Progenitor cell of endocrine pancreas (in vitro differentiated cells): ENCODE results near the gene RGS1. TPM values are rescaled to one million over a fixed set of nuclear protein-coding genes. Genes with fewer than 3 reads are reported as not detected.

Experiments used
- DNase-seq: peaks from one replicate; pipeline ENCODE4 v3.0.0; 2021; ENCODE audit warnings: low spot score; ENCODE audit not compliant: unreplicated experiment
- H3K27ac Mint-ChIP-seq: 2 replicates; pipeline ENCODE4 v1.8.0; 2021; ENCODE audit warnings: mild to moderate bottlenecking, moderate library complexity, mixed read lengths
- H3K27me3 Mint-ChIP-seq: 2 replicates; pipeline ENCODE4 v1.8.0; 2021; ENCODE audit warnings: mixed read lengths
- H3K36me3 Mint-ChIP-seq: 2 replicates; pipeline ENCODE4 v1.8.0; 2022; ENCODE audit warnings: mixed read lengths; ENCODE audit not compliant: insufficient read depth
- H3K4me1 Mint-ChIP-seq: 2 replicates; pipeline ENCODE4 v1.8.0; 2021; ENCODE audit warnings: low read depth, mixed read lengths
- H3K4me3 Mint-ChIP-seq: 2 replicates; pipeline ENCODE4 v1.8.0; 2021; ENCODE audit warnings: low read depth, mild to moderate bottlenecking, moderate library complexity, mixed read lengths
- H3K9me3 Mint-ChIP-seq: 2 replicates; pipeline ENCODE4 v1.8.0; 2021; ENCODE audit warnings: low read depth, mixed read lengths
- total RNA-seq: library from RNA; stranded (reverse); gene quantifications from 2 replicates; pipeline ENCODE4 v1.2.1, GENCODE V29; 2021
- TF ChIP-seq, protein P1 (sequence below): fragments of 200-600 bp; sonication (generic); IDR thresholded peaks from one replicate; pipeline ENCODE4 v1.5.0; 2021; ENCODE audit warnings: antibody characterized with exemption, mild to moderate bottlenecking; ENCODE audit not compliant: unreplicated experiment

Gene RGS1
- total RNA-seq, 1 donor from 2014 or later = 0.26 TPM

DNA sequence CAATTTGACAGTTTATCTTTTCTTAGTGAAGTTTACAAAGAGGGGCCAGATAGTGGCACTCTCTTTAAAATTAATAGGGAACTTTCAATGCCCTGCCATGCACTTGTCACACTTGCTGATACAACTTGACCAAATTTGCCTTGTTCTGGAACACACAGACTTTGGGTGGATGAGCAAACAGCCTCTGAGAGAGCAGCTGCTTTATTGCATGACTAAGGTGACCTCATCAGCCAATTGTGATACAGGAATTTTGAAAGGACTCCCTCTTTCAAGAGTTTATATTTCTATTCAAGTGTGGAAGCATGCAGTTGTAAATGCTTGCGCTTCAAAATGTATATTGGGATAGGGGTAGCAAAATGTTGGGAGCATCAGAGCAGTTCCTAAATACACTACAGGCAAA is 2.1 kb upstream of the RGS1 start:
- no peak for DNase-seq
- H3K27ac Mint-ChIP-seq = no peak overlapping the region
- H3K36me3 Mint-ChIP-seq = peaks cover 5% of the 10 kb centered on the region
- H3K27me3 Mint-ChIP-seq = no peaks in the 10 kb centered on the region
- H3K4me1 Mint-ChIP-seq = peaks cover 10% of the 10 kb centered on the region
- H3K4me3 Mint-ChIP-seq = no peak overlapping the region
- TF ChIP-seq, protein P1, sequence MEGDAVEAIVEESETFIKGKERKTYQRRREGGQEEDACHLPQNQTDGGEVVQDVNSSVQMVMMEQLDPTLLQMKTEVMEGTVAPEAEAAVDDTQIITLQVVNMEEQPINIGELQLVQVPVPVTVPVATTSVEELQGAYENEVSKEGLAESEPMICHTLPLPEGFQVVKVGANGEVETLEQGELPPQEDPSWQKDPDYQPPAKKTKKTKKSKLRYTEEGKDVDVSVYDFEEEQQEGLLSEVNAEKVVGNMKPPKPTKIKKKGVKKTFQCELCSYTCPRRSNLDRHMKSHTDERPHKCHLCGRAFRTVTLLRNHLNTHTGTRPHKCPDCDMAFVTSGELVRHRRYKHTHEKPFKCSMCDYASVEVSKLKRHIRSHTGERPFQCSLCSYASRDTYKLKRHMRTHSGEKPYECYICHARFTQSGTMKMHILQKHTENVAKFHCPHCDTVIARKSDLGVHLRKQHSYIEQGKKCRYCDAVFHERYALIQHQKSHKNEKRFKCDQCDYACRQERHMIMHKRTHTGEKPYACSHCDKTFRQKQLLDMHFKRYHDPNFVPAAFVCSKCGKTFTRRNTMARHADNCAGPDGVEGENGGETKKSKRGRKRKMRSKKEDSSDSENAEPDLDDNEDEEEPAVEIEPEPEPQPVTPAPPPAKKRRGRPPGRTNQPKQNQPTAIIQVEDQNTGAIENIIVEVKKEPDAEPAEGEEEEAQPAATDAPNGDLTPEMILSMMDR = no peak
- peaks cover 15% of the 10 kb centered on the region for H3K9me3 Mint-ChIP-seq

DNA sequence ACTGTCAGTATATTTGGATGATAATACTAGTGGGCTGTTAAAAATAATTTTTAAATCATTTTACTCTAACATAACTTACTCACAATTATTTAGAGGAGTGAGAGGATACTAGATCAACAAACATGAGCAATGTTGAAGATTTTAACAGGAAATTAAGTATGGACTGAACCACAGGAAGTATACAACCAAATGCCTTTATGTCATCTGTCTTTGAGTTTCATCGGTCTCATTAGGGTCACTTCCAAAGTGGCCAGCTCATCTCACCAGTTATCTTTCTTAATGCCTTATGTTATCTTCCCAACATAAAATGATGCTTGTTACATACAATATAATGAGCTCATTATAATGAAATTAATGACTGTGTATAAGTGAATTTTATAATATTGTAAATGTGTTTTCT is 1.5 kb upstream of the RGS1 start:
- TF ChIP-seq, protein P1 = no peak
- no peak overlapping the region for H3K27ac Mint-ChIP-seq
- H3K4me3 Mint-ChIP-seq = no peak overlapping the region

DNA sequence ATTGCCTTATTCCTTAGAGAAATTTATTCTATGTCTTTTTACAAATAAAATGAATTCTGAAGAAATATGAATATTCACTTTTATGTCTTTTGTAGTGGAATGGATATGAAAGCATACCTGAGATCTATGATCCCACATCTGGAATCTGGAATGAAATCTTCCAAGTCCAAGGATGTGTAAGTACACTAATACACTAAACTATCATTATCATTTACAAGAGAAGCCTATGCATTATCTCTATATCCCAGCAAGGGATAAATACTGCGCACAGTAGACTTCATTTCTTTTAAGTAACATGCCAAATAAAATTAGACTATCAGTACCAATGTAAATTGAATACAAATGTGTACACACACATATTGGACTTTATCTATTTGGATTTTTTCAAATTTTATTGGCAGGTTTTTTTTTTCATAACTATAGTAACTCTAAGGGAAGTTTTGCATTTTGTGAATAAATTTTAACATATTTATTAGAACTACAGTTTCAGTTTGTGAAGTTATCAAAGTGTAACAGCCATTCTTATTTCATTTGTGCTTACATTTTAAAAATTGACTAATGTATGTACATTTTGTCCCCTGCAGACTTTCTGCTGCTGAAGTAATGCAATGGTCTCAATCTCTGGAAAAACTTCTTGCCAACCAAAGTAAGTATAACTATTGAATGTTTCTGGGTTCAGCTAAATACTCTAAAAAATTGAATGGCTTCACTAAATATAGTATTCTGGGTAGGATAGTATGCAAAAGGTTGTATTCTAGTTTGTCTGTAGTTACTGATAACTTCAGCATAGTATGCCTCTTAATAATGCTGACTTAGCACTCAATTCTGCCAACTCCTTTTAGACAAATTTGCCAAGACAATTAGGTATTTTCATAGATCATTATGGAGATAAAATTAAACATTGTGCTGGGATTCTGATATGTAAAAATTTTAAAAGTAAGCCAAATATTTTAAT is 894 bp downstream of the RGS1 start:
- Mint-ChIP-seq H3K27me3 (no peaks in the 10 kb centered on the region), H3K9me3 (no peaks in the 10 kb centered on the region), H3K4me1 (peaks cover 15% of the 10 kb centered on the region), H3K27ac (no peak overlapping the region), H3K36me3 (no peaks in the 10 kb centered on the region), H3K4me3 (no peak overlapping the region)
- no peak for DNase-seq
- TF ChIP-seq, protein P1 = no peak

More for the DNA sequence above, 1.5 kb upstream of the RGS1 start:
- H3K9me3 Mint-ChIP-seq = peaks cover 15% of the 10 kb centered on the region
- DNase-seq = no peak
- H3K27me3 Mint-ChIP-seq = no peaks in the 10 kb centered on the region
- peaks cover 12% of the 10 kb centered on the region for H3K4me1 Mint-ChIP-seq
- peaks cover 5% of the 10 kb centered on the region for H3K36me3 Mint-ChIP-seq

DNA sequence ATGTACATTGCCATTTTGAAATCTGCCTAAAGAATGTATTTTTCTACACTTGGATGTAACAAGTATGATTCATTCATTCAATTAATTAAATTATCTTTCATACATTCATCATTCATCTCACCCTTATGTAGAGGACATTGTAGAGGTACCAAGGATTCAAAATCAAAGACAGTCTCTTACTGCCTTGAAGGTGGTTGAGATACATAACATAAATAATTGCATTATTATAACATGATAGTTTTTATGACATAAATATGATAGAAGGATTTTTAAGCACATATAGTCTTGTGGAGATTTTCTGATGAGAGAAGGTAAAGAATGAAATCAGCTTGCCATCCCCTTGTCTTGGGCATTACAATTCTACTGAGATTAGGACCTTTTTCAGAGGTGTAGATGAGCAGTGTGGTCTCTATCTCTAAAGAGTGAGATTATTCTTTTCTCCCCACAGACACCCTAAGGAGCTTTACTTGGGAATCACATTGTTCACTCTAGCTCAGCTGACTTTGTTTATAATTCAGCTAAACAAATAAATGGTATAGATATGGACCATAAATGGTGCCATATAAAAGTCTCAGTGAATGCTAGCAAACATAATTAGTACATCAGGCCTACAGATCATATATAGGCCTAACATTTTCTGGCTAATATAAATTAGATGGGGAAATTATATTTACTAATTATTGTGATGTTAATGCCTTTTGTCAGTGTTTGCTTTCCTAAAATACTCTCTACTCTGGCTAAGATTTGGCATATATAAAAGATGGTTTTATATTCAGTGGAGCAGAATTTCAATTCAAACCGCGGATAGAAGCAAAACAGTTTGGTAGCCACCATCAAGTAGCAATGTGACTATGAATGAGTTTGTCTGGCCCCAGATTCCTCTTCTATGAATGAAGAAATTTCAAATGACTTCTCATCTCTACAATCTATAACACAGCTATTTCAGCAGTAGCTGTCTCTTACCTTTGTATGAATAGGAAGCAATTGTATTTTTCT is 1.9 kb downstream of the RGS1 start:
- no peaks in the 10 kb centered on the region for H3K9me3 Mint-ChIP-seq
- H3K4me1 Mint-ChIP-seq = peaks cover 15% of the 10 kb centered on the region
- H3K36me3 Mint-ChIP-seq = no peaks in the 10 kb centered on the region
- no peak overlapping the region for H3K27ac Mint-ChIP-seq
- no peak overlapping the region for H3K4me3 Mint-ChIP-seq
- TF ChIP-seq, protein P1 = no peak
- no peaks in the 10 kb centered on the region for H3K27me3 Mint-ChIP-seq
- DNase-seq = no peak
